WTC11 (cell line): Measurements from ENCODE around the gene NAALADL2. TPM values are rescaled to one million over a fixed set of nuclear protein-coding genes. Genes with fewer than 3 reads are reported as not detected.

Experiments
- ATAC-seq: fragments of 200-7000 bp; cut with Tn5 transposase; 2 replicates; pipeline ENCODE4 v1.10.0; 2021; ENCODE audit warnings: mild to moderate bottlenecking, moderate library complexity
- CTCF ChIA-PET: fragments of 300-600 bp; sonication (Branson Sonifier 250); formaldehyde crosslinking; loops from one replicate; lab custom pipeline; 2021; ENCODE audit warnings: antibody characterized with exemption; lab: Charles Lee
- POLR2A ChIA-PET: fragments of 350-600 bp; sonication (Branson Sonifier 250); formaldehyde crosslinking; loops from one replicate; lab custom pipeline; 2021; ENCODE audit warnings: antibody characterized with exemption; lab: Charles Lee
- DNase-seq: peaks from one replicate; pipeline ENCODE4 v3.0.0; 2021; ENCODE audit warnings: low spot score
- H3K27ac Mint-ChIP-seq: 2 replicates; pipeline ENCODE4 v1.8.0; 2021; ENCODE audit warnings: mixed read lengths
- H3K27me3 Mint-ChIP-seq: 2 replicates; pipeline ENCODE4 v1.8.0; 2021; ENCODE audit warnings: low read depth, mild to moderate bottlenecking, moderate library complexity, mixed read lengths
- H3K36me3 Mint-ChIP-seq: 2 replicates; pipeline ENCODE4 v1.8.0; 2021; ENCODE audit warnings: mixed read lengths
- H3K4me1 Mint-ChIP-seq: 2 replicates; pipeline ENCODE4 v1.8.0; 2022; ENCODE audit warnings: mixed read lengths
- H3K4me3 Mint-ChIP-seq: 2 replicates; pipeline ENCODE4 v1.8.0; 2021; ENCODE audit warnings: mild to moderate bottlenecking, moderate library complexity, mixed read lengths
- H3K9me3 Mint-ChIP-seq: 2 replicates; pipeline ENCODE4 v1.8.0; 2021; ENCODE audit warnings: mixed read lengths
- CREB1 ChIP-seq: sonication (generic); formaldehyde crosslinking; IDR thresholded peaks from 2 replicates; pipeline ENCODE4 v1.8.0; 2023; ENCODE audit warnings: mild to moderate bottlenecking, missing genetic modification reagents
- CREM ChIP-seq: sonication (generic); formaldehyde crosslinking; IDR thresholded peaks from 2 replicates; pipeline ENCODE4 v1.8.1; 2022; ENCODE audit warnings: mild to moderate bottlenecking, missing genetic modification reagents, moderate library complexity
- EMX1 ChIP-seq: fragments of 250-450 bp; sonication (Bioruptor Pico); IDR thresholded peaks from 2 replicates; pipeline ENCODE4 v1.8.0; 2021; ENCODE audit warnings: mild to moderate bottlenecking
- ETV6 ChIP-seq: sonication (generic); formaldehyde crosslinking; IDR thresholded peaks from 2 replicates; pipeline ENCODE4 v1.8.1; 2022; ENCODE audit warnings: mild to moderate bottlenecking, missing genetic modification reagents
- JUN ChIP-seq: sonication (generic); formaldehyde crosslinking; IDR thresholded peaks from 2 replicates; pipeline ENCODE4 v1.8.0; 2023; ENCODE audit warnings: mild to moderate bottlenecking, missing genetic modification reagents
- MYBL2 ChIP-seq: sonication (generic); formaldehyde crosslinking; IDR thresholded peaks from 2 replicates; pipeline ENCODE4 v1.8.1; 2023; ENCODE audit warnings: mild to moderate bottlenecking, moderate library complexity, missing genetic modification reagents
- NFYB ChIP-seq: sonication (generic); formaldehyde crosslinking; conservative IDR thresholded peaks from 2 replicates; pipeline ENCODE4 v1.8.0; 2022; ENCODE audit warnings: low read depth, missing genetic modification reagents
- NR1H2 ChIP-seq: sonication (generic); formaldehyde crosslinking; IDR thresholded peaks from 2 replicates; pipeline ENCODE4 v1.9.0; 2021; ENCODE audit warnings: mild to moderate bottlenecking, moderate library complexity, missing genetic modification reagents
- SMAD4 ChIP-seq: sonication (generic); formaldehyde crosslinking; IDR thresholded peaks from 2 replicates; pipeline ENCODE4 v1.8.0; 2022; ENCODE audit warnings: mild to moderate bottlenecking, missing genetic modification reagents
- SP1 ChIP-seq: sonication (generic); formaldehyde crosslinking; conservative IDR thresholded peaks from 2 replicates; pipeline ENCODE4 v1.8.1; 2022; ENCODE audit warnings: missing genetic modification reagents
- ZBTB21 ChIP-seq: sonication (generic); formaldehyde crosslinking; IDR thresholded peaks from 2 replicates; pipeline ENCODE4 v1.8.1; 2023; ENCODE audit warnings: mild to moderate bottlenecking, missing genetic modification reagents, borderline replicate concordance
- ZNF423 ChIP-seq: fragments of 250-450 bp; sonication (Bioruptor Pico); IDR thresholded peaks from 2 replicates; pipeline ENCODE4 v2.1.2; 2022; ENCODE audit warnings: mild to moderate bottlenecking, moderate library complexity
- total RNA-seq: library from RNA; stranded (reverse); gene quantifications from 3 replicates; pipeline ENCODE4 v1.2.3, GENCODE V29; 2021
- TF ChIP-seq, protein P1 (sequence below): fragments of 200-600 bp; IDR thresholded peaks from 2 replicates; pipeline ENCODE4 v1.8.0; 2022; ENCODE audit warnings: antibody characterized with exemption
- TF ChIP-seq, protein P2 (sequence below): sonication (generic); formaldehyde crosslinking; IDR thresholded peaks from 2 replicates; pipeline ENCODE4 v1.8.0; 2023; ENCODE audit warnings: mild to moderate bottlenecking, missing genetic modification reagents
- TF ChIP-seq, protein P3 (sequence below): sonication (generic); formaldehyde crosslinking; IDR thresholded peaks from 2 replicates; pipeline ENCODE4 v1.8.0; 2023; ENCODE audit warnings: missing genetic modification reagents, mild to moderate bottlenecking, borderline replicate concordance
- TF ChIP-seq, protein P4 (sequence below): sonication (generic); formaldehyde crosslinking; IDR thresholded peaks from 2 replicates; pipeline ENCODE4 v1.8.1; 2023; ENCODE audit warnings: mild to moderate bottlenecking, missing genetic modification reagents, moderate library complexity
- TF ChIP-seq, protein P5 (sequence below): sonication (generic); formaldehyde crosslinking; IDR thresholded peaks from 2 replicates; pipeline ENCODE4 v1.8.1; 2022; ENCODE audit warnings: mild to moderate bottlenecking, moderate library complexity, missing genetic modification reagents
- TF ChIP-seq, protein P6 (sequence below): sonication (generic); formaldehyde crosslinking; IDR thresholded peaks from 2 replicates; pipeline ENCODE4 v1.8.1; 2023; ENCODE audit warnings: mild to moderate bottlenecking, missing genetic modification reagents
- TF ChIP-seq, protein P7 (sequence below): sonication (generic); formaldehyde crosslinking; IDR thresholded peaks from 2 replicates; pipeline ENCODE4 v1.8.1; 2022; ENCODE audit warnings: mild to moderate bottlenecking, missing genetic modification reagents, moderate library complexity, borderline replicate concordance

Gene NAALADL2
- total RNA-seq, 1 experiment from 2014 or later: 1.2 TPM

DNA sequence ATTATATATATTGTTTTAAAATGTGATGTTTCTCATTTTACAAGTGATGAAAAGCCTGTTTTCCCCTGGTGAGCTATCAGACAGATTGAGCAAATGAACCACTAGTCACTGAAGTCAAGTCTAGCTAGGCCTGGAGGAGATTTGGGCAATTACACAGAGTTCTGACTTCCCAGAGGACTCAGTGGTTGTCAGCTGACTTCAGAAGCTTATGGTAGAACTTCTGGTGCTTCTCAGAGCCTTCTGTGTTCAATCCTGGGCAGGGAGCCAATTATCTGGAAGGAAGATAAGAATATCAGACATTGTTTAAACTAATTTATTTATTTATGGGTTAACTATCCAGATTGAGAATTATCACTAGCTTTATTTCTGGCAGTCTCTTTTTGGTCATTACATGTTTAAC, 37.7 kb upstream of the NAALADL2 start:
- Mint-ChIP-seq H3K4me3 (no peak overlapping the region), H3K36me3 (no peaks in the 10 kb centered on the region), H3K9me3 (peaks cover 7% of the 10 kb centered on the region), H3K27ac (no peak overlapping the region), H3K4me1 (0 out of 2 replicates have a peak, but pooled peaks cover 2% of the 10 kb centered on the region), H3K27me3 (no peaks in the 10 kb centered on the region)
- TF ChIP-seq SP1 (CRISPR knock-in tag) (no peak), EMX1 (CRISPR knock-in tag) (no peak), NFYB (CRISPR knock-in tag) (no peak), CREB1 (no peak), CREM (CRISPR knock-in tag) (no peak), NR1H2 (CRISPR knock-in tag) (no peak), ZNF423 (CRISPR knock-in tag) (no peak), MYBL2 (CRISPR knock-in tag) (no peak), JUN (CRISPR knock-in tag) (no peak), ZBTB21 (CRISPR knock-in tag) (no peak), ETV6 (CRISPR knock-in tag) (no peak), SMAD4 (CRISPR knock-in tag) (no peak)
- TF ChIP-seq, protein P1, sequence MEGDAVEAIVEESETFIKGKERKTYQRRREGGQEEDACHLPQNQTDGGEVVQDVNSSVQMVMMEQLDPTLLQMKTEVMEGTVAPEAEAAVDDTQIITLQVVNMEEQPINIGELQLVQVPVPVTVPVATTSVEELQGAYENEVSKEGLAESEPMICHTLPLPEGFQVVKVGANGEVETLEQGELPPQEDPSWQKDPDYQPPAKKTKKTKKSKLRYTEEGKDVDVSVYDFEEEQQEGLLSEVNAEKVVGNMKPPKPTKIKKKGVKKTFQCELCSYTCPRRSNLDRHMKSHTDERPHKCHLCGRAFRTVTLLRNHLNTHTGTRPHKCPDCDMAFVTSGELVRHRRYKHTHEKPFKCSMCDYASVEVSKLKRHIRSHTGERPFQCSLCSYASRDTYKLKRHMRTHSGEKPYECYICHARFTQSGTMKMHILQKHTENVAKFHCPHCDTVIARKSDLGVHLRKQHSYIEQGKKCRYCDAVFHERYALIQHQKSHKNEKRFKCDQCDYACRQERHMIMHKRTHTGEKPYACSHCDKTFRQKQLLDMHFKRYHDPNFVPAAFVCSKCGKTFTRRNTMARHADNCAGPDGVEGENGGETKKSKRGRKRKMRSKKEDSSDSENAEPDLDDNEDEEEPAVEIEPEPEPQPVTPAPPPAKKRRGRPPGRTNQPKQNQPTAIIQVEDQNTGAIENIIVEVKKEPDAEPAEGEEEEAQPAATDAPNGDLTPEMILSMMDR: no peak
- TF ChIP-seq, protein P2, sequence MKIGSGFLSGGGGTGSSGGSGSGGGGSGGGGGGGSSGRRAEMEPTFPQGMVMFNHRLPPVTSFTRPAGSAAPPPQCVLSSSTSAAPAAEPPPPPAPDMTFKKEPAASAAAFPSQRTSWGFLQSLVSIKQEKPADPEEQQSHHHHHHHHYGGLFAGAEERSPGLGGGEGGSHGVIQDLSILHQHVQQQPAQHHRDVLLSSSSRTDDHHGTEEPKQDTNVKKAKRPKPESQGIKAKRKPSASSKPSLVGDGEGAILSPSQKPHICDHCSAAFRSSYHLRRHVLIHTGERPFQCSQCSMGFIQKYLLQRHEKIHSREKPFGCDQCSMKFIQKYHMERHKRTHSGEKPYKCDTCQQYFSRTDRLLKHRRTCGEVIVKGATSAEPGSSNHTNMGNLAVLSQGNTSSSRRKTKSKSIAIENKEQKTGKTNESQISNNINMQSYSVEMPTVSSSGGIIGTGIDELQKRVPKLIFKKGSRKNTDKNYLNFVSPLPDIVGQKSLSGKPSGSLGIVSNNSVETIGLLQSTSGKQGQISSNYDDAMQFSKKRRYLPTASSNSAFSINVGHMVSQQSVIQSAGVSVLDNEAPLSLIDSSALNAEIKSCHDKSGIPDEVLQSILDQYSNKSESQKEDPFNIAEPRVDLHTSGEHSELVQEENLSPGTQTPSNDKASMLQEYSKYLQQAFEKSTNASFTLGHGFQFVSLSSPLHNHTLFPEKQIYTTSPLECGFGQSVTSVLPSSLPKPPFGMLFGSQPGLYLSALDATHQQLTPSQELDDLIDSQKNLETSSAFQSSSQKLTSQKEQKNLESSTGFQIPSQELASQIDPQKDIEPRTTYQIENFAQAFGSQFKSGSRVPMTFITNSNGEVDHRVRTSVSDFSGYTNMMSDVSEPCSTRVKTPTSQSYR (CRISPR knock-in tag): no peak
- TF ChIP-seq, protein P3, sequence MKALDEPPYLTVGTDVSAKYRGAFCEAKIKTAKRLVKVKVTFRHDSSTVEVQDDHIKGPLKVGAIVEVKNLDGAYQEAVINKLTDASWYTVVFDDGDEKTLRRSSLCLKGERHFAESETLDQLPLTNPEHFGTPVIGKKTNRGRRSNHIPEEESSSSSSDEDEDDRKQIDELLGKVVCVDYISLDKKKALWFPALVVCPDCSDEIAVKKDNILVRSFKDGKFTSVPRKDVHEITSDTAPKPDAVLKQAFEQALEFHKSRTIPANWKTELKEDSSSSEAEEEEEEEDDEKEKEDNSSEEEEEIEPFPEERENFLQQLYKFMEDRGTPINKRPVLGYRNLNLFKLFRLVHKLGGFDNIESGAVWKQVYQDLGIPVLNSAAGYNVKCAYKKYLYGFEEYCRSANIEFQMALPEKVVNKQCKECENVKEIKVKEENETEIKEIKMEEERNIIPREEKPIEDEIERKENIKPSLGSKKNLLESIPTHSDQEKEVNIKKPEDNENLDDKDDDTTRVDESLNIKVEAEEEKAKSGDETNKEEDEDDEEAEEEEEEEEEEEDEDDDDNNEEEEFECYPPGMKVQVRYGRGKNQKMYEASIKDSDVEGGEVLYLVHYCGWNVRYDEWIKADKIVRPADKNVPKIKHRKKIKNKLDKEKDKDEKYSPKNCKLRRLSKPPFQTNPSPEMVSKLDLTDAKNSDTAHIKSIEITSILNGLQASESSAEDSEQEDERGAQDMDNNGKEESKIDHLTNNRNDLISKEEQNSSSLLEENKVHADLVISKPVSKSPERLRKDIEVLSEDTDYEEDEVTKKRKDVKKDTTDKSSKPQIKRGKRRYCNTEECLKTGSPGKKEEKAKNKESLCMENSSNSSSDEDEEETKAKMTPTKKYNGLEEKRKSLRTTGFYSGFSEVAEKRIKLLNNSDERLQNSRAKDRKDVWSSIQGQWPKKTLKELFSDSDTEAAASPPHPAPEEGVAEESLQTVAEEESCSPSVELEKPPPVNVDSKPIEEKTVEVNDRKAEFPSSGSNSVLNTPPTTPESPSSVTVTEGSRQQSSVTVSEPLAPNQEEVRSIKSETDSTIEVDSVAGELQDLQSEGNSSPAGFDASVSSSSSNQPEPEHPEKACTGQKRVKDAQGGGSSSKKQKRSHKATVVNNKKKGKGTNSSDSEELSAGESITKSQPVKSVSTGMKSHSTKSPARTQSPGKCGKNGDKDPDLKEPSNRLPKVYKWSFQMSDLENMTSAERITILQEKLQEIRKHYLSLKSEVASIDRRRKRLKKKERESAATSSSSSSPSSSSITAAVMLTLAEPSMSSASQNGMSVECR: no peak
- TF ChIP-seq, protein P4, sequence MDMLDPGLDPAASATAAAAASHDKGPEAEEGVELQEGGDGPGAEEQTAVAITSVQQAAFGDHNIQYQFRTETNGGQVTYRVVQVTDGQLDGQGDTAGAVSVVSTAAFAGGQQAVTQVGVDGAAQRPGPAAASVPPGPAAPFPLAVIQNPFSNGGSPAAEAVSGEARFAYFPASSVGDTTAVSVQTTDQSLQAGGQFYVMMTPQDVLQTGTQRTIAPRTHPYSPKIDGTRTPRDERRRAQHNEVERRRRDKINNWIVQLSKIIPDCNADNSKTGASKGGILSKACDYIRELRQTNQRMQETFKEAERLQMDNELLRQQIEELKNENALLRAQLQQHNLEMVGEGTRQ (CRISPR knock-in tag): no peak
- TF ChIP-seq, protein P5, sequence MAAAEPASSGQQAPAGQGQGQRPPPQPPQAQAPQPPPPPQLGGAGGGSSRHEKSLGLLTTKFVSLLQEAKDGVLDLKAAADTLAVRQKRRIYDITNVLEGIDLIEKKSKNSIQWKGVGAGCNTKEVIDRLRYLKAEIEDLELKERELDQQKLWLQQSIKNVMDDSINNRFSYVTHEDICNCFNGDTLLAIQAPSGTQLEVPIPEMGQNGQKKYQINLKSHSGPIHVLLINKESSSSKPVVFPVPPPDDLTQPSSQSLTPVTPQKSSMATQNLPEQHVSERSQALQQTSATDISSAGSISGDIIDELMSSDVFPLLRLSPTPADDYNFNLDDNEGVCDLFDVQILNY (CRISPR knock-in tag): no peak
- TF ChIP-seq, protein P6, sequence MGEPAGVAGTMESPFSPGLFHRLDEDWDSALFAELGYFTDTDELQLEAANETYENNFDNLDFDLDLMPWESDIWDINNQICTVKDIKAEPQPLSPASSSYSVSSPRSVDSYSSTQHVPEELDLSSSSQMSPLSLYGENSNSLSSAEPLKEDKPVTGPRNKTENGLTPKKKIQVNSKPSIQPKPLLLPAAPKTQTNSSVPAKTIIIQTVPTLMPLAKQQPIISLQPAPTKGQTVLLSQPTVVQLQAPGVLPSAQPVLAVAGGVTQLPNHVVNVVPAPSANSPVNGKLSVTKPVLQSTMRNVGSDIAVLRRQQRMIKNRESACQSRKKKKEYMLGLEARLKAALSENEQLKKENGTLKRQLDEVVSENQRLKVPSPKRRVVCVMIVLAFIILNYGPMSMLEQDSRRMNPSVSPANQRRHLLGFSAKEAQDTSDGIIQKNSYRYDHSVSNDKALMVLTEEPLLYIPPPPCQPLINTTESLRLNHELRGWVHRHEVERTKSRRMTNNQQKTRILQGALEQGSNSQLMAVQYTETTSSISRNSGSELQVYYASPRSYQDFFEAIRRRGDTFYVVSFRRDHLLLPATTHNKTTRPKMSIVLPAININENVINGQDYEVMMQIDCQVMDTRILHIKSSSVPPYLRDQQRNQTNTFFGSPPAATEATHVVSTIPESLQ (CRISPR knock-in tag): no peak
- TF ChIP-seq, protein P7, sequence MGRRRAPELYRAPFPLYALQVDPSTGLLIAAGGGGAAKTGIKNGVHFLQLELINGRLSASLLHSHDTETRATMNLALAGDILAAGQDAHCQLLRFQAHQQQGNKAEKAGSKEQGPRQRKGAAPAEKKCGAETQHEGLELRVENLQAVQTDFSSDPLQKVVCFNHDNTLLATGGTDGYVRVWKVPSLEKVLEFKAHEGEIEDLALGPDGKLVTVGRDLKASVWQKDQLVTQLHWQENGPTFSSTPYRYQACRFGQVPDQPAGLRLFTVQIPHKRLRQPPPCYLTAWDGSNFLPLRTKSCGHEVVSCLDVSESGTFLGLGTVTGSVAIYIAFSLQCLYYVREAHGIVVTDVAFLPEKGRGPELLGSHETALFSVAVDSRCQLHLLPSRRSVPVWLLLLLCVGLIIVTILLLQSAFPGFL (CRISPR knock-in tag): no peak
- CTCF ChIA-PET: no interaction called here
- ATAC-seq: no peak
- no peak for DNase-seq
- POLR2A ChIA-PET: no interaction called here
